MM.1S (cell line): Measurements from ENCODE around the gene FHIT.

Experiments
- CTCF ChIP-seq: fragments of 300-600 bp; sonication (generic); IDR thresholded peaks from 2 replicates; pipeline ENCODE4 v1.5.1; 2016; ENCODE audit warnings: antibody characterized with exemption, low read length, mixed read lengths
- EZH2 ChIP-seq: fragments of 300-600 bp; sonication (generic); optimal IDR thresholded peaks from 2 replicates; pipeline ENCODE3; 2017; ENCODE audit warnings: low read depth, mild to moderate bottlenecking, antibody characterized with exemption, low read length, mixed read lengths
- EZH2phosphoT487 ChIP-seq: fragments of 300-600 bp; sonication (generic); IDR thresholded peaks from 2 replicates; pipeline ENCODE4 v1.6.1; 2018; ENCODE audit warnings: antibody characterized with exemption, low read length

DNA sequence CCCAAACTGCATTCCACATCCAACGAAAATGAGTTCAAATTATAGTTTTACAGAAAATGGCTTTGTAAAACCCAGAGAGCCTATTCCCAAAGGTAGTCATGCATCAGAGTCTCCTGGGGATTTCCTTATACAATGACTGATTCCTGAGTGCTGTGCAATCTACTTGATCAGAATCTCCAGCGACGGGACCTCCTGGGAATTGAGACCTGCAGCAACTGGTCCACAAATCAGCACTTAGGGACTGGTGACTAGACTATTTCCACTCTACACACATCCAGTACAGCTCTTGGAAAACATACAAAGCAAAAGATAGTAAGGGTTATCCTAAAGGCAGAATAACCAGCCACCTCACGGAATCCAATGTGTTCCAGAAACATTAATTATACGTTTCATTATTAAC lies 1330.4 kb downstream of the FHIT start:
- TF ChIP-seq CTCF, result no peak
- TF ChIP-seq EZH2, result no peak
- no peak for TF ChIP-seq EZH2phosphoT487
